K562 (cell line): ENCODE data around the gene CHCHD6. TPM values are rescaled to one million over a fixed set of nuclear protein-coding genes. Genes with fewer than 3 reads are reported as not detected.

Experiments used
- ATAC-seq: fragments of 200-7000 bp; cut with Tn5 transposase; 3 replicates; pipeline ENCODE4 v1.9.1; 2020; ENCODE audit warnings: moderate library complexity
- BruUV-seq: library from RNA; stranded (reverse); fragments of 400-500 nt; replicated peaks from 2 replicates; lab custom pipeline; 2021; lab: Mats Ljungman, UMichigan
- CTCF ChIA-PET: fragments of 300-600 bp; formaldehyde crosslinking; extraction: SDS; loops from one replicate; lab custom pipeline; 2021; ENCODE audit warnings: low intra/inter-chr PET ratio; lab: Yijun Ruan, JAX
- POLR2A ChIA-PET: fragments of 300-600, 350-650 bp; sonication (Branson Sonifier 250); formaldehyde crosslinking; extraction: SDS; loops from one replicate; lab custom pipeline; 2021; ENCODE audit warnings: antibody characterized with exemption, inconsistent platforms; lab: Yijun Ruan, JAX
- DNase-seq, 4 experiments: peaks; one replicate each; pipeline versions ENCODE4 v3.0.0 to v3.0.0-alpha.2; 2011 to 2018; ENCODE audit warnings: low spot score in 3 of 4, mixed read lengths in 3 of 4; ENCODE audit errors: extremely low read depth in 1 of 4
- FAIRE-seq: peaks from 2 replicates; lab custom pipeline; 2011; peaks lifted over from hg19 to GRCh38; lab: Jason Lieb, UNC
- H2AFZ ChIP-seq: 2 replicates; pipeline ENCODE4 v1.6.0; 2011; ENCODE audit warnings: low read depth, low read length, control low read depth, inconsistent platforms
- H3K27ac ChIP-seq: fragments of 200-600 bp; 3 replicates; pipeline ENCODE4 v1.8.0; 2011; ENCODE audit warnings: low read depth, mild to moderate bottlenecking, control low read depth, inconsistent platforms, low read length, moderate library complexity, mixed read lengths; ENCODE audit errors: extremely low read depth
- H3K27me3 ChIP-seq, 2 experiments: fragments of 300-600 bp in 1 of 2; 2 replicates in 1 of 2; 3 replicates in 1 of 2; pipeline versions ENCODE4 v1.6.0 to v1.8.0; 2011; ENCODE audit warnings: inconsistent platforms in 2 of 2, low read length in 2 of 2, mild to moderate bottlenecking in 1 of 2, mixed read lengths in 1 of 2, moderate library complexity in 1 of 2; ENCODE audit not compliant: control insufficient read depth in 2 of 2, insufficient read depth in 2 of 2
- H3K36me3 ChIP-seq: fragments of 300-600 bp; 3 replicates; pipeline ENCODE4 v1.8.0; 2011; ENCODE audit warnings: mild to moderate bottlenecking, low read length, inconsistent platforms; ENCODE audit not compliant: control insufficient read depth, insufficient read depth
- H3K4me1 ChIP-seq, 2 experiments: fragments of 200-600 bp in 1 of 2; replicated peaks in 1 of 2; 2 replicates in 1 of 2; 3 replicates in 1 of 2; pipeline versions ENCODE4 v1.5.1 to v1.8.0; 2011; ENCODE audit warnings: inconsistent platforms in 2 of 2, low read length in 2 of 2, mild to moderate bottlenecking in 1 of 2, mixed read lengths in 1 of 2, moderate library complexity in 1 of 2; ENCODE audit not compliant: control insufficient read depth in 2 of 2, insufficient read depth in 2 of 2
- H3K4me2 ChIP-seq: 2 replicates; pipeline ENCODE4 v1.6.1; 2011; ENCODE audit warnings: low read length, control low read depth, inconsistent platforms, mixed read lengths; ENCODE audit not compliant: insufficient read depth
- H3K4me3 ChIP-seq: fragments of 200-600 bp; sonication (generic), shearing (Covaris generic); 2 replicates; pipeline ENCODE4 v1.5.1; 2016; ENCODE audit warnings: control low read depth, inconsistent platforms
- H3K79me2 ChIP-seq: fragments of 200-600 bp; 3 replicates; pipeline ENCODE4 v1.8.0; 2011; ENCODE audit warnings: low read length, inconsistent platforms; ENCODE audit not compliant: control insufficient read depth, insufficient read depth
- H3K9ac ChIP-seq, 2 experiments: 2 replicates each; pipeline versions ENCODE4 v1.6.0 to v1.6.1; 2011; ENCODE audit warnings: low read depth in 2 of 2, low read length in 2 of 2, control low read depth in 1 of 2, inconsistent platforms in 1 of 2, mild to moderate bottlenecking in 1 of 2, mixed read lengths in 1 of 2; ENCODE audit not compliant: insufficient read depth in 1 of 2
- H3K9me1 ChIP-seq: one replicate; pipeline ENCODE4 v1.6.0; 2011; ENCODE audit warnings: inconsistent platforms, mild to moderate bottlenecking, low read length, moderate library complexity; ENCODE audit not compliant: control insufficient read depth, insufficient read depth
- H3K9me3 ChIP-seq: replicated peaks from 2 replicates; pipeline ENCODE4 v1.5.1; 2011; ENCODE audit warnings: low read depth, low read length, inconsistent platforms; ENCODE audit not compliant: control insufficient read depth, insufficient read depth
- H4K20me1 ChIP-seq: replicated peaks from 2 replicates; pipeline ENCODE4 v1.6.1; 2011; ENCODE audit warnings: low read length, inconsistent platforms, mixed read lengths; ENCODE audit not compliant: control insufficient read depth, insufficient read depth
- HMG20B ChIP-seq: fragments of 250-450 bp; sonication (Bioruptor Pico); IDR thresholded peaks from 2 replicates; pipeline ENCODE4 v1.5.0; 2021; ENCODE audit warnings: mild to moderate bottlenecking
- SRSF3 ChIP-seq: fragments of 200-400 bp; formaldehyde crosslinking; IDR thresholded peaks from 2 replicates; pipeline ENCODE4 v1.6.1; 2016; ENCODE audit warnings: mild to moderate bottlenecking, low read length, moderate library complexity; ENCODE audit not compliant: insufficient read depth
- ZNF551 ChIP-seq: fragments of 250-450 bp; sonication (Bioruptor Pico); IDR thresholded peaks from 2 replicates; pipeline ENCODE4 v1.5.0; 2021; ENCODE audit warnings: mild to moderate bottlenecking, moderate library complexity
- WGBS: fragments of 100-300 bp; shearing (Covaris generic); methylation state at CpG from one replicate; pipeline ENCODE4 v1.1.6; 2016; ENCODE audit warnings: low coverage, mixed read lengths; ENCODE audit not compliant: insufficient coverage; ENCODE audit errors: missing lambda C conversion rate; 5-methylcytosine and 5-hydroxymethylcytosine counted together
- in situ Hi-C: fragments of 300-500 bp; cut with MboI; formaldehyde crosslinking; loops from 4 replicates; pipeline ENCODE4 v1.15.0; 2018; ENCODE audit warnings: inconsistent platforms, mixed read lengths
- intact Hi-C: fragments of 100-400 bp; cut with micrococcal nuclease; formaldehyde crosslinking; loops from 2 replicates; pipeline ENCODE4 v1.14.2; 2022
- polyA plus RNA-seq, 8 experiments: library from polyadenylated mRNA; depleted of rRNA in 4 of 8; stranded (reverse) in 5 of 8; unstranded in 3 of 8; fragments of >200 nt; fragmentation: Nextera tagmentation in 2 of 8; fragmentation: Illumina TruSeq in 1 of 8; extraction: Ambion mirVana in 2 of 8; extraction: Trizol in 1 of 8; gene quantifications; 2 replicates each; pipeline versions ENCODE4 v1.2.1 to v1.2.3, GENCODE V29; 2011 to 2014; ENCODE audit warnings: inconsistent platforms in 1 of 8, missing spikeins in 1 of 8
- total RNA-seq, 7 experiments: library from RNA; depleted of rRNA in 6 of 7; stranded (reverse); fragments of >200 nt in 6 of 7; fragmentation: Illumina TruSeq in 2 of 7; extraction: Trizol in 2 of 7; gene quantifications; 2 replicates each; pipeline versions ENCODE4 v1.2.1 to v1.2.3, GENCODE V29; 2011 to 2021; ENCODE audit warnings: low replicate concordance in 1 of 7
- TF ChIP-seq, protein P1 (sequence below): fragments of 250-450 bp; sonication (Bioruptor Pico); IDR thresholded peaks from 2 replicates; pipeline ENCODE4 v1.8.0; 2022; ENCODE audit warnings: moderate library complexity, mild to moderate bottlenecking, inconsistent platforms

The CHCHD6 gene
- total and polyA plus RNA-seq, 9 of the 15 experiments (the other 6 are each of a cell fraction or from before 2014, with no cell fraction given) = 4.6 to 18.6 (median 10.9) TPM

DNA sequence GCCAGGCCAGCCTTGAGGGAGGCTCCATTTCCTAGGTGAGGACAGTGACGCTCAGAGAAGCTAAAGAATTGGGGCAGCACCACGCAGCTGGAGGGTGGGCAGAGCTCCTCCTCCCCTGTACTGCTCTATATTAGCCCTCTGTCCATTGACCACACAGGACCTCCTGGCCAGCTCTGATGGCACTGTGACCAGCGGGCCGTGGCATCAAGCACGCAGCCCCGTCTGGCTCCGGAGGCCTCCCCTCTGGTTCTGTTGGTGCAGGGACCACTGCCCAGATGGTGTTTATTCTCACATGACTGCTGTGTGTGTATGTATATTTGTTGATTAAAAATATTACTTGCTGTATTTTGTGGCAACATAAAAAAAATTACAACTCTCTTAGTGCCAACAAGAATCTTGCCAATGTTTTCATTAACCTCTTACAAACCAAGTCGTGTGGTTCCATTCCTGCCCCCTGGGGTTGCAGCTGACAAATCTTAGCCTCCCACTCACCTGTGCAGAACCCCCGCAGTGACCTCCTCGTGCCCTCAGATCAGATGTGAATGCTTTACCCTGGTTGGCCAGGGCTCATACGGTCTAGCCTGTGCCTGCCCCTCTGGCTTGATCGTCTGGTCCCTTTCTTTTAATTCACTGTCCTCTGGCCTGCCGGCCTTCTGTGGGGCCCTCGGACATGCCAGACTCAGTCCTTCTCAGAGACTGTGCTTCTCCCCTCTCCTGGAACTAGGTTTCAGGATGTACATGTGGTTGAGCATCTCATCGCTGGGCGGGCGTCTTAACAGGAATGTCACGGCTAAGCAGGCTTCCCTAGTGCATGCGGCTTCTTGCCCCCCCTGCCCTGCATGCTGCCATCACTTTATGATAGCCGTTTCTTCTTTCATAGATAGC, 14.8 kb downstream of the CHCHD6 start (continued):
- no peak for TF ChIP-seq ZNF551
- TF ChIP-seq HMG20B (CRISPR knock-in tag) = no peak
- TF ChIP-seq, protein P1, sequence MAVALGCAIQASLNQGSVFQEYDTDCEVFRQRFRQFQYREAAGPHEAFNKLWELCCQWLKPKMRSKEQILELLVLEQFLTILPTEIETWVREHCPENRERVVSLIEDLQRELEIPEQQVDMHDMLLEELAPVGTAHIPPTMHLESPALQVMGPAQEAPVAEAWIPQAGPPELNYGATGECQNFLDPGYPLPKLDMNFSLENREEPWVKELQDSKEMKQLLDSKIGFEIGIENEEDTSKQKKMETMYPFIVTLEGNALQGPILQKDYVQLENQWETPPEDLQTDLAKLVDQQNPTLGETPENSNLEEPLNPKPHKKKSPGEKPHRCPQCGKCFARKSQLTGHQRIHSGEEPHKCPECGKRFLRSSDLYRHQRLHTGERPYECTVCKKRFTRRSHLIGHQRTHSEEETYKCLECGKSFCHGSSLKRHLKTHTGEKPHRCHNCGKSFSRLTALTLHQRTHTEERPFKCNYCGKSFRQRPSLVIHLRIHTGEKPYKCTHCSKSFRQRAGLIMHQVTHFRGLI (CRISPR knock-in tag) = no peak

DNA sequence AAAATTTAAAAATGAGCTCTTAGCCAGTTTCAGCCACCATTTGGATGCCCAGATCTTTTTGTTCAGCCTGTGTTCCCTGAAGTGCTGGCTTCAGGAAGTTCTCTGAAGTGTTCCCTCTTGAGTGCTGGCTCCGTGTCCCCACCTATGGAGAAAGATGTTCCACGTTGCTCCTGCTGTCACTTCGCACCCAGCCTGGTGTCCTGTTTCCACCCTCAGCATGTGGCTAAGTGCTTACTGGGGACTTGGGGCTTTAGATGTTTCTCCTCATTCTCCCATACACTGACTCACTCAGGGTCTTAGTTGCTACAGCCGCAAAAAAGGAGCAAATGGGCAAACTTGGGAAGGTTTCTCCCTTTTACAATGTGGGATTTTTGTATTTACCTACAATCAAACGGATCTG, 16.6 kb downstream of the CHCHD6 start:
- Histone ChIP-seq H3K9me3 (no peaks in the 10 kb centered on the region), H3K9ac (no peak overlapping the region), H3K4me2 (no peak overlapping the region), H3K27me3 (no peaks in the 10 kb centered on the region), H2AFZ (no peak overlapping the region)
- intact Hi-C loops = no loop called here
- POLR2A ChIA-PET = no interaction called here
- DNase-seq = no peak
- TF ChIP-seq SRSF3 = no peak
- TF ChIP-seq, all 486 proteins: peak for 0
- 31% methylated on average over 3 of the region's 5 CpGs for WGBS
- BruUV-seq = no TSS peak
- Histone ChIP-seq H3K4me3 (no peak overlapping the region), H3K27ac (no peak overlapping the region), H3K9me1 (no peaks in the 10 kb centered on the region), H3K36me3 (no peaks in the 10 kb centered on the region), H3K4me1 (no peaks in the 10 kb centered on the region), H3K79me2 (no peaks in the 10 kb centered on the region), H4K20me1 (peaks cover 10% of the 10 kb centered on the region; the same call in 1 of the 2 replicates)
- FAIRE-seq = no peak
- in situ Hi-C loops = no loop called here
- CTCF ChIA-PET = no interaction called here
- ATAC-seq = no peak
